ENCODE measurements around the gene C16orf74. TPM values are rescaled to one million over a fixed set of nuclear protein-coding genes. Genes with fewer than 3 reads are reported as not detected.

The C16orf74 gene
- total RNA-seq, 1 donor from 2014 or later, result 1.6 TPM

DNA sequence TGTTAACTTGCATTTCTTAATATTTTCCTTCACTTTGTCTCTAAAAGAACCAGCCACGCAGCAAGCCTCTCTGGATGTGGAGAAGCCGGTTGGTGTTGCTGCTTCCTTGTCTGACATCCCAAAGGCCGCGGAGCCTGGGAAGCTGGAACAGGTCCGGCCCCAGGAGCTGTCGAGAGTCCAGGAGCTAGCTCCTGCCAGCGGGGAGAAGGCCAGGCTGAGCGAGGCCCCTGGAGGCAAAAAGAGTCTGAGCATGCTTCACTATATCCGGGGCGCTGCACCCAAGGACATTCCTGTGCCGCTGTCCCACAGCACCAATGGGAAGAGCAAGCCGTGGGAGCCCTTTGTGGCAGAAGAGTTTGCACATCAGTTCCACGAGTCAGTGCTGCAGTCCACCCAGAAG, 85.0 kb downstream of the C16orf74 start:
- TF ChIP-seq, protein P1, sequence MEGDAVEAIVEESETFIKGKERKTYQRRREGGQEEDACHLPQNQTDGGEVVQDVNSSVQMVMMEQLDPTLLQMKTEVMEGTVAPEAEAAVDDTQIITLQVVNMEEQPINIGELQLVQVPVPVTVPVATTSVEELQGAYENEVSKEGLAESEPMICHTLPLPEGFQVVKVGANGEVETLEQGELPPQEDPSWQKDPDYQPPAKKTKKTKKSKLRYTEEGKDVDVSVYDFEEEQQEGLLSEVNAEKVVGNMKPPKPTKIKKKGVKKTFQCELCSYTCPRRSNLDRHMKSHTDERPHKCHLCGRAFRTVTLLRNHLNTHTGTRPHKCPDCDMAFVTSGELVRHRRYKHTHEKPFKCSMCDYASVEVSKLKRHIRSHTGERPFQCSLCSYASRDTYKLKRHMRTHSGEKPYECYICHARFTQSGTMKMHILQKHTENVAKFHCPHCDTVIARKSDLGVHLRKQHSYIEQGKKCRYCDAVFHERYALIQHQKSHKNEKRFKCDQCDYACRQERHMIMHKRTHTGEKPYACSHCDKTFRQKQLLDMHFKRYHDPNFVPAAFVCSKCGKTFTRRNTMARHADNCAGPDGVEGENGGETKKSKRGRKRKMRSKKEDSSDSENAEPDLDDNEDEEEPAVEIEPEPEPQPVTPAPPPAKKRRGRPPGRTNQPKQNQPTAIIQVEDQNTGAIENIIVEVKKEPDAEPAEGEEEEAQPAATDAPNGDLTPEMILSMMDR (IDR thresholded peaks at IDR 0.05), result no peak
- Mint-ChIP-seq H3K9me3 (ENCODE audit: low read depth) (no peaks in the 10 kb centered on the region), H3K36me3 (ENCODE audit: low read depth) (peaks cover 31% of the 10 kb centered on the region), H3K4me1 (ENCODE audit: low read depth) (no peaks in the 10 kb centered on the region), H3K4me3 (ENCODE audit: unreplicated experiment) (no peak overlapping the region), H3K27ac (ENCODE audit: unreplicated experiment) (no peak overlapping the region), H3K27me3 (ENCODE audit: low read depth) (no peaks in the 10 kb centered on the region)
- peak; percentile 73 for DNase-seq (ENCODE audit: low spot score)

- peaks cover 26% of the 10 kb centered on the region for H3K36me3 Mint-ChIP-seq (ENCODE audit: low read depth)
- no peak overlapping the region for H3K27ac Mint-ChIP-seq (ENCODE audit: unreplicated experiment)
- H3K9me3 Mint-ChIP-seq (ENCODE audit: low read depth), result no peaks in the 10 kb centered on the region
- no peak overlapping the region for H3K4me3 Mint-ChIP-seq (ENCODE audit: unreplicated experiment)
- peak; percentile 62 for DNase-seq (ENCODE audit: low spot score)
- TF ChIP-seq, protein P1 (IDR thresholded peaks at IDR 0.05), result no peak
- no peaks in the 10 kb centered on the region for H3K4me1 Mint-ChIP-seq (ENCODE audit: low read depth)
- no peaks in the 10 kb centered on the region for H3K27me3 Mint-ChIP-seq (ENCODE audit: low read depth)
These were observed 85.5 kb downstream of the C16orf74 start for GRCh38 chr16:85665373-85665740.

DNA sequence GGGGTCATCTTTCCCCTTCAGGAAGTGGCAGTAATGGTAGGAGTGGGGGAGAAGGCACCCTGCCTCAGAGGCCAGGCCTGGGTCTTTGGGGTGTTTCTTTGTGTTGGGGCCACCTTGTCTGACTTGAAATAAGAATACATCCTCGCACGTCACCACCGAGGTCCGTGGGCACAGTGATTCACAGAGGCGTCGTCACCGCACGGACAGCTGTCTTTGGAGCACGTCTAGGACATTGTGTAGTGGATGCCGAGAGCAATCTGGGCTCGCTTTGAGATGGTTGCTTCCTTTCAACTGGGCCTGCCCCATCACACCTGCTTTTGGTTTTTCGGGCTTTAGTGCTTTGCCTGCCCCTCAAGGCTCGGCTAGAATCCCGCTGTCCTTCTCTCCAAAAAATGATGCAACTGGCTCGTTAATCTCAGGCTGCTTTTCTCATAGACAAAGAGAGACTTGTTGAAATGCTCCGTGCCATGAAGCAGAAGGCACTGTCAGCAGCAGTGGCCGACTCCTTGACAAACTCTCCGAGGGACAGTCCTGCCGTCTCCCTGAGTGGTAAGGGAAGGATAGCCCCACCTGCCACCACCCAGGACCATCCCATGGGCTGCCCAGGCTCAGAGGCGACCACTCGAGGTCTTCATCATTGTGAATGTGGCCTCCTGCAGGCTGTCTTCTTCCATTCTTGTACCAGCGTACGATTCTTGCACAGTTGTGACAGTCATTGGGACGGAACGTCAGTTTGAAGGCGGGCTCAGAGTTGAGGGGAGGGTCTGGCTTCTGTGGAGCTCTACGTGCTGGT, 86.1 kb downstream of the C16orf74 start:
- TF ChIP-seq, protein P1 (IDR thresholded peaks at IDR 0.05), result no peak
- H3K36me3 Mint-ChIP-seq (ENCODE audit: low read depth), result peaks cover 24% of the 10 kb centered on the region
- no peaks in the 10 kb centered on the region for H3K9me3 Mint-ChIP-seq (ENCODE audit: low read depth)
- H3K27me3 Mint-ChIP-seq (ENCODE audit: low read depth), result no peaks in the 10 kb centered on the region
- no peaks in the 10 kb centered on the region for H3K4me1 Mint-ChIP-seq (ENCODE audit: low read depth)
- no peak overlapping the region for H3K4me3 Mint-ChIP-seq (ENCODE audit: unreplicated experiment)
- no peak for DNase-seq (ENCODE audit: low spot score)
- H3K27ac Mint-ChIP-seq (ENCODE audit: unreplicated experiment), result no peak overlapping the region

GRCh38 chr16:85663891-85664321, 87.0 kb downstream of the C16orf74 start:
- Mint-ChIP-seq H3K27me3 (ENCODE audit: low read depth) (no peaks in the 10 kb centered on the region), H3K27ac (ENCODE audit: unreplicated experiment) (no peak overlapping the region), H3K36me3 (ENCODE audit: low read depth) (peaks cover 24% of the 10 kb centered on the region), H3K9me3 (ENCODE audit: low read depth) (no peaks in the 10 kb centered on the region), H3K4me1 (ENCODE audit: low read depth) (no peaks in the 10 kb centered on the region), H3K4me3 (ENCODE audit: unreplicated experiment) (no peak overlapping the region)
- no peak for DNase-seq (ENCODE audit: low spot score)
- TF ChIP-seq, protein P1 (IDR thresholded peaks at IDR 0.05), result no peak

GRCh38 chr16:85662976-85663830, 87.7 kb downstream of the C16orf74 start:
- H3K36me3 Mint-ChIP-seq (ENCODE audit: low read depth), result peaks cover 24% of the 10 kb centered on the region

More at GRCh38 chr16:85662976-85663830, 87.7 kb downstream of the C16orf74 start:
- H3K9me3 Mint-ChIP-seq (ENCODE audit: low read depth), result no peaks in the 10 kb centered on the region
- DNase-seq (ENCODE audit: low spot score), result no peak
- H3K4me3 Mint-ChIP-seq (ENCODE audit: unreplicated experiment), result no peak overlapping the region
- no peaks in the 10 kb centered on the region for H3K4me1 Mint-ChIP-seq (ENCODE audit: low read depth)
- TF ChIP-seq, protein P1 (IDR thresholded peaks at IDR 0.05), result no peak
- no peaks in the 10 kb centered on the region for H3K27me3 Mint-ChIP-seq (ENCODE audit: low read depth)
- no peak overlapping the region for H3K27ac Mint-ChIP-seq (ENCODE audit: unreplicated experiment)

All from chondrocyte (in vitro differentiated cells).